22Rv1 (cell line): ENCODE data around the gene CHST13.

Experiments used
- CTCF ChIP-seq: fragments of 450-650 bp; IDR thresholded peaks from 2 replicates; pipeline ENCODE4 v1.5.1; 2017; ENCODE audit warnings: mild to moderate bottlenecking
- ZFX ChIP-seq: fragments of 450-650 bp; IDR thresholded peaks from 2 replicates; pipeline ENCODE4 v1.6.1; 2017; ENCODE audit warnings: antibody characterized with exemption, borderline replicate concordance

GRCh38 chr3:126570103-126570541 lies 46.2 kb downstream of the CHST13 start:
- TF ChIP-seq CTCF (no peak), ZFX (no peak)
